ENCODE results near the gene ZNF727.
A peak's percentile ranks its signal among the peaks of the same experiment; 100 is the strongest.
"Not testable (repeated sequence)": the region's sequence is repeated elsewhere in the genome, so short reads cannot be mapped to it uniquely, and the experiment has no call there.

ZNF727 gene

DNA sequence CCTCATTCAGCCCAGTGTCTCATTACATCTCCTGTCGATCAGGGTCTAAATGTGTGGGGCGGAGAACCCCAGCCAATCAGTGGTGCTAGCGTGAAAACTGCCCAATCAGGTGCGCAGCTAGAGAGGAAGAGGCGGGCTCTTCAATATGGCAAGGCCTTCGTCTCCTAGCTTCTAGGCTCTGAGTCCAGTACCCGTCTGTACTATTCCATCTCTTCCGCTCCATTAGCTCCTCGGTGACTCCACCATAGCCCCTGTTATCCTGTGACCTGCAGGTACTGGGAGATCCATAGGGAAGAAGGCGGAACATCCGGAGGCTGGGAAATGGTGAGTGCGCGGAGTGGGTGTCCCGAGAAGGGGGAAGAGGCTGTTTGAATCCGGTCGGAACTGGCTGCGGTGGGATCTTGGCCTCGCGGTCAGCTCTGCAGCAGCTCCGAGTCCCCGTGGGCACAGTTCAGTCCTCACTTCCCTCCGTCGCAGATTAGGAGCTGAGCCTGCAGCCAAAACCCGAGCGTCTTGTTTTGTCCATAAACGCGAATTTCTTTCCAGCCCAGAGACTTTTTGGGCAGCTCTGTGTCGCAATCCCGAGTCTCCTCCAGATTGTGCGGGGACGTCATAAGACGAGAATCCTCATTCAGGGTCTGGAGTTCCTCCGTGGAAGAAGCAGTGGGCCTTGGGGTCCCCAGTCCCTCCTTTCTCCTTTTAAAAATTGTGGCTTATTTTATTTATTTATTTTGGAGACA, at the start of gene ZNF727:
ZNF727 (plus strand) TSS at position 134 of the 740 bp plus-strand sequence; CDS start at position 322, 188 bp downstream.
- peak; percentile 16 for DNase-seq

DNA sequence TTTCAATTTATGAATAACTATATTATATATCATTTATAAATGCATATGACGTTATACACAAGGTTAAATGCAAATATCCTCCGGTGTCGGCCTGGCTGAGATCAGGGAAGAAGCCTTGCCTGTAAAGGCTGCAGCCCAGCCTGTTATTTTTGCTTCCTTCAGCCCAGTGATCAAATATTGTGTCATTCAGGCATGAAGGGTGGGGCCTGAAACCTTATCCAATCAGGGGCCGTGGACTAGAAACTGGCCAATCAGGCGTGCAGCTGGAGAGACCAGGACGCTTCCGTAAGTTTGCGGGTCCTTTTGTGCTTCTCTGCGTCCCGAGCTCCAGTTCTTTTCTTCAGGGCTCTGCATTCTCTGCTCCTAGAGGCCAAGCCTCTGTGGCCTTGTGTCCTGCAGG, 46.7 kb upstream of the ZNF727 start, which contains the start of gene ZNF722:
ZNF722 (plus strand) TSS at position 301 of the 400 bp plus-strand sequence. CDS start 113 bp downstream, outside the sequence.
- DNase-seq = no peak

DNA sequence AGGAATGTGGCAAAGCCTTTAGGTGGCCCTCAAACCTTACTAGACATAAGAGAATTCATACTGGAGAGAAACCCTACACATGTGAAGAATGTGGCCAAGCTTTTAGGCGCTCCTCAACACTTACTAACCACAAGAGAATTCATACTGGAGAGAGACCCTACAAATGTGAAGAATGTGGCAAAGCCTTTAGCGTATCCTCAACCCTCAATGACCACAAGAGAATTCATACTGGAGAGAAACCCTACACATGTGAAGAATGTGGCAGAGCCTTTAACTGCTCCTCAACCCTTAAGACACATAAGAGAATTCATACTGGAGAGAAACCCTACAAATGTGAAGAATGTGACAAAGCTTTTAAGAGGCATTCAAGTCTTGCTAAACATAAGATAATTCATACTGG, 29.7 kb upstream of the ZNF727 start:
- not testable (repeated sequence) for DNase-seq

DNA sequence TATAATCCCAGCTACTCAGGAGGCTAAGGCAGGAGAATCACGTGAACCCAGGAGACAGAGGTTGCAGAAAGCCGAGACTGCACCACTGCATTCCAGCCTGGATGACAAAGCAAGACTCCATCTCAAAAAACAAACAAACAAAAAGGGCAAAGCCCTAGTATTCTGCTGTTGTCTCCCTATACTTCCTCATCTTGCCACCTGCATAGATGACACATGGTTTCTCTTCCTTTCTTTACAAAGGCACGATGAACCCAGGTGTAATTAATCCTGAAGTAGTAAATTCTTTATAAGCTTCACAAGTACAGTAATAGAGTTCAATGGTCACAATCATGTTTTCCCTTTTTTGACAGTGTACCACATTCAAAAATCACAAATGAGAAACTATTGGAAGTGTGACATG, 9.8 kb upstream of the ZNF727 start:
- DNase-seq = no peak

DNA sequence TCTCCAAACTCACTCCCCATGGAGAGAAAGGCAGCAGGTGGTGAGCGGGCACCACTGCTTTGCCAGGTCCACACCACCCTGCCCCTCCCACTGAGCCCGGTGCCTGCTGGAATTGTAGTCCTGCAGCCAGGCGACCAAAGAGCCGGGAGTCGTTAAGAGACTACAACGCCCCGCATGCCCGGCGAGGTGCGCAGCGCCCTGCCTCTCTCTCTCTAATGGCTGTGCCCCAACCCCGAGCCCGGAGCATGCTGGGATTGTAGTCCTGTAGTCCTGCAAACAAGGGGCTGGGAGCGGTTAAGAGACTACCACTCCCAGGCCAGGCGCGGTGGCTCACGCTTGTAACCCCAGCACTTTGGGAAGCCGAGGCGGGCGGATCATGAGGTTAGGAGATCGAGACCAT, 8.1 kb upstream of the ZNF727 start:
- no peak for DNase-seq

DNA sequence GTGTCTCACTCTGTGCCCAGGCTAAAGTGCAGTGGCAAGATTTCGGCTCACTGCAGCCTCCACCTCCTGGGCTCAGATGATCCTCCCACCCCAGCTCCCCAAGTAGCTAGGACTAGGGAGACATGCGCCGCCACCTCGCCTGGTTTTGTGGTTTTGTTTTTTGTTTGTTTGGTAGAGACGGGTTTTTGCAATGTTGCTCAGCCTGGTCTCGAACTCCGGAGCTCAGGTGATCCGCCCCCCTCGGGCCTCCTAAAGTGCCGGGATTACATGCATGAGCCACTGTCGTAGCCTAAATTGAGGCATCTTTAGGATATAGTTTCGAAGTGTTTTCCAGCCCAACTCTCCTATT, 781 bp downstream of the ZNF727 start:
- no peak for DNase-seq

DNA sequence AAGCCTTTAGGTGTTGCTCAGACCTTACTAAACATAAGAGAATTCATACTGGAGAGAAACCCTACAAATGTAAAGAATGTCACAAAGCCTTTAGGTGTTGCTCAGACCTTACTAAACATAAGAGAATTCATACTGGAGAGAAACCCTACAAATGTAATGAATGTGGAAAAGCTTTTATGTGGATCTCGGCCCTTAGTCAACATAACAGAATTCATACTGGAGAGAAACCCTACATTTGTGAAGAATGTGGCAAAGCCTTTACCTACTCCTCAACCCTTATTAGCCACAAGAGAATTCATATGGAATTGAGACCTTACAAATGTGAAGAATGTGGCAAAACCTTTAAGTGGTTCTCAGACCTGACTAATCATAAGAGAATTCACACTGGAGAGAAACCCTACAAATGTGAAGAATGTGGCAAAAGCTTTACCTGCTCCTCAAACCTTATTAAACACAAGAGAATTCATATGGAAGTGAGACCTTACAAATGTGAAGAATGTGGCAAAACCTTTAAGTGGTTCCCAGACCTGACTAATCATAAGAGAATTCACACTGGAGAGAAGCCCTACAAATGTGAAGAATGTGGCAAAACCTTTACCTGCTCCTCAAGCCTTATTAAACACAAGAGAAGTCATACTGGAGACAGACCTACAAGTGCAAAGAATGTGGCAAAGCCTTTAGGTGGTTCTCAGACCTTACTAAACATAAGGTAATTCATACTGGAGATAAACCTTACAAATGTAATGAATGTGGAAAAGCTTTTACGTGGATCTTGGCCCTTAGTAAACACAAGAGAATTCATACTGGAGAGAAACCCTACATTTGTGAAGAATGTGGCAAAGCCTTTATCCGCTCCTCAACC, 32.8 kb downstream of the ZNF727 start:
- DNase-seq = not testable (repeated sequence)

DNA sequence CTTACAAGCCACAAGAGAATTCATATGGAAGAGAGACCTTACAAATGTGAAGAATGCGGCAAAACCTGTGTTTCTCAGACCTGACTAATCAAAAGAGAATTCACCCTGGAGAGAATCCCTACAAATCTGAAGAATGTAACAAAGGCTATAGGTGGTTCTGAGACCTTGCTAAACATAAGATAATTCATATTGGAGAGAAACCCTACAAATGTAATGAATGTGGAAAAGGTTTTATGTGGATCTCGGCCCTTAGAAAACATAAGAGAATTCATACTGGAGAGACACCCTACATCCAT, 33.4 kb downstream of the ZNF727 start:
- no peak for DNase-seq

DNA sequence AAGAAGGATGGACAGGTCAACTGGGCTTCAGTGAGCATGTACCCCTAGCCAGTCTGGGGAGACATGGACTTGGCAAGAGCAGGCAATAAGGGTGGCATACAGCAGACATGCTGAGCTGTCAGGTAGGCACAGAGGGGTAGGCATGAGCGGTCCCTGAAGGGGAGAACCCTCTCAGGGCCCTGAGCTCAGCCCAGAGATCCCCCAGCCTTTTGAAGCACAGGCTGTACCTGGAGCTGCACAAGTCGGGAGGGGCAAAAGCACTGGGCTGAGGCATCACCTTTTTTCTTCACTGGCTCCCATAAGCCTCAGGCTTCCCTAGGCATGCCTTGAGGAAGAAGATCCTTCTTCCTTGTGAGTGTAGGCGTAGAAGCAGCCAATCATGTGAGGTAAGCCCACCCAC, 42.3 kb downstream of the ZNF727 start:
- DNase-seq = no peak

DNA sequence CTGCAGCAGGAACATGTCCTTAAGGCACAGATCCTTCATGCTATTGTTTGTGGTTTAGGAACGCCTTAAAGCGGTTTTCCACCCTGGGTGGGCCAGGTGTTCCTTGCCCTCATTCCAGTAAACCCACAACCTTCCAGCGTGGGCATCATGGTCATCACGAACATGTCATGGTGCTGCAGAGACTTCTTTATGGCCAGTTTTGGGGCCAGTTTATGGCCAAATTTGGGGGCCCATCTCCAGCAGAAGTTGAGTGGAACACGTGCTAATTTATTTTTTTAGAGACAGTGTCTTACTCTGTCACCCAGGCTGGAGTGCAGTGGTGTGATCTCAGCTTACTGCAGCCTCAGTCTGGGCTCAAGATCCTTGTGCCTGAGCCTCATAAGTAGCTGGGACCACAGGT, 43.6 kb downstream of the ZNF727 start:
- DNase-seq = not testable (repeated sequence)
